Right lobe of liver (tissue), 4 donors: ENCODE data around the gene OCIAD2.

Experiments used
- POLR2A ChIP-seq: fragments of 450-650 bp; IDR thresholded peaks from one replicate; pipeline ENCODE4 v1.6.1; 2017; ENCODE audit warnings: antibody characterized with exemption, mild to moderate bottlenecking
- TF ChIP-seq, protein P1 (sequence below), 4 donors: fragments of 200-600 bp in 3 of 4; fragments of 450-650 bp in 1 of 4; IDR thresholded peaks; one replicate each; pipeline versions ENCODE4 v1.5.1 to v1.8.0; 2016 to 2022; ENCODE audit warnings: antibody characterized with exemption in 4 of 4, mild to moderate bottlenecking in 2 of 4
- donor health status: DM: no; HTN: no; CAD: no.
- donor health status: DM: no; HTN: no; CAD: no.
- donor health status: DM: no; HTN: yes; CAD: no.

DNA sequence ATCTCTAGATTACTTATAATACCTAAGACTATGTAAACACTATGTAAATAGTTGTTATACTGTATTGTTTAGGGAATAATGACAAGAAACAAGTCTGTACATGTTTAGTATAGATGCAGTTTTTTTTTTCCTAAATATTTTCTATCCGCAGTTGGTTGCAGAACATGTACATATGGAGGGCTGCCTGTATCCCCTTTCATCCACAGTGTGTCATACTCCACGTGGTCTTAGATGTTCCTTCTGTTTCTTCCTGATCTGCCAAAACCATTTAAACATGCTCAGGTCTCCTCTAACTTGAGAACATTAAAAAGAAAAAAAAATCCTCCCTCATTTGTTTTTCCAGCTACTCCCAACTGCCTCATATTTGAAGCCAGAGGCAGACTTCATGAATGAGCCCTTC is 61.7 kb downstream of the OCIAD2 start:
- TF ChIP-seq, protein P1, sequence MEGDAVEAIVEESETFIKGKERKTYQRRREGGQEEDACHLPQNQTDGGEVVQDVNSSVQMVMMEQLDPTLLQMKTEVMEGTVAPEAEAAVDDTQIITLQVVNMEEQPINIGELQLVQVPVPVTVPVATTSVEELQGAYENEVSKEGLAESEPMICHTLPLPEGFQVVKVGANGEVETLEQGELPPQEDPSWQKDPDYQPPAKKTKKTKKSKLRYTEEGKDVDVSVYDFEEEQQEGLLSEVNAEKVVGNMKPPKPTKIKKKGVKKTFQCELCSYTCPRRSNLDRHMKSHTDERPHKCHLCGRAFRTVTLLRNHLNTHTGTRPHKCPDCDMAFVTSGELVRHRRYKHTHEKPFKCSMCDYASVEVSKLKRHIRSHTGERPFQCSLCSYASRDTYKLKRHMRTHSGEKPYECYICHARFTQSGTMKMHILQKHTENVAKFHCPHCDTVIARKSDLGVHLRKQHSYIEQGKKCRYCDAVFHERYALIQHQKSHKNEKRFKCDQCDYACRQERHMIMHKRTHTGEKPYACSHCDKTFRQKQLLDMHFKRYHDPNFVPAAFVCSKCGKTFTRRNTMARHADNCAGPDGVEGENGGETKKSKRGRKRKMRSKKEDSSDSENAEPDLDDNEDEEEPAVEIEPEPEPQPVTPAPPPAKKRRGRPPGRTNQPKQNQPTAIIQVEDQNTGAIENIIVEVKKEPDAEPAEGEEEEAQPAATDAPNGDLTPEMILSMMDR (IDR thresholded peaks at IDR 0.05): no peak
- no peak for TF ChIP-seq POLR2A
